GM23248 (cell line): ENCODE measurements around the gene ADCY10.

Source experiments
- EZH2 ChIP-seq: fragments of 200-600 bp; sonication (generic); IDR thresholded peaks from 2 replicates; pipeline ENCODE4 v1.6.1; 2018; ENCODE audit warnings: antibody characterized with exemption, mild to moderate bottlenecking; ENCODE audit not compliant: insufficient read depth, poor library complexity, severe bottlenecking
- EZH2phosphoT487 ChIP-seq: fragments of 200-600 bp; sonication (generic); IDR thresholded peaks from 2 replicates; pipeline ENCODE4 v1.6.1; 2018; ENCODE audit warnings: antibody characterized with exemption, moderate library complexity, mild to moderate bottlenecking, low read depth; ENCODE audit not compliant: insufficient read depth

DNA sequence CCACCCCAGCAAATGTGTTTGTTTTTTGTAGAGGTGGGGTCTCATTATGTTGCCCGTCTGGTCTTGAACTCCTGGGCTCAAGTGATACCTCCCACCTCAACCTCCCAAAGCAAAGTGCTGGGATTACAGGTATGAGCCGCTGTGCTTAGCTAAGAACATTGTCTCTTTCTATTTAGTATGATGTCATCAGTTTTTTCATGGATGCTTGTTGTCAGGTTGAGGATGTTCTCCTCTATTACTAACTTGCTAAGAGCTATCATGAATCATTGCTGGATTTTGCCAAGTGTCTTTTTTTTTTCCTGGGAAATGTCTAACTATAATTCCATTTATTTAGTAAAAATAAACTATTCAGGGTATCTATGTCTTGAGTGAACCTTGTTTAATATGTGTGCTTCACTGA is 42.0 kb upstream of the ADCY10 start:
- TF ChIP-seq EZH2 = no peak
- no peak for TF ChIP-seq EZH2phosphoT487
